Keratinocyte (primary cell): Measurements from ENCODE around the gene HNRNPA1.

ENCODE experiments used
- EZH2 ChIP-seq: IDR thresholded peaks from one replicate; pipeline ENCODE4 v1.6.1; 2012; ENCODE audit warnings: inconsistent platforms, mild to moderate bottlenecking, low read length, moderate library complexity
- TF ChIP-seq, protein P1 (sequence below), 3 experiments: IDR thresholded peaks in 1 of 3; conservative IDR thresholded peaks in 1 of 3; optimal IDR thresholded peaks in 1 of 3; 2 replicates in 2 of 3; 3 replicates in 1 of 3; pipeline versions ENCODE3 to v1.5.1; 2011; ENCODE audit warnings: low read length in 3 of 3, mild to moderate bottlenecking in 3 of 3, moderate library complexity in 2 of 3, control low read depth in 1 of 3, inconsistent platforms in 1 of 3; ENCODE audit not compliant: insufficient read depth in 2 of 3; ENCODE audit errors: extremely low read depth in 1 of 3

- TF ChIP-seq, protein P1, sequence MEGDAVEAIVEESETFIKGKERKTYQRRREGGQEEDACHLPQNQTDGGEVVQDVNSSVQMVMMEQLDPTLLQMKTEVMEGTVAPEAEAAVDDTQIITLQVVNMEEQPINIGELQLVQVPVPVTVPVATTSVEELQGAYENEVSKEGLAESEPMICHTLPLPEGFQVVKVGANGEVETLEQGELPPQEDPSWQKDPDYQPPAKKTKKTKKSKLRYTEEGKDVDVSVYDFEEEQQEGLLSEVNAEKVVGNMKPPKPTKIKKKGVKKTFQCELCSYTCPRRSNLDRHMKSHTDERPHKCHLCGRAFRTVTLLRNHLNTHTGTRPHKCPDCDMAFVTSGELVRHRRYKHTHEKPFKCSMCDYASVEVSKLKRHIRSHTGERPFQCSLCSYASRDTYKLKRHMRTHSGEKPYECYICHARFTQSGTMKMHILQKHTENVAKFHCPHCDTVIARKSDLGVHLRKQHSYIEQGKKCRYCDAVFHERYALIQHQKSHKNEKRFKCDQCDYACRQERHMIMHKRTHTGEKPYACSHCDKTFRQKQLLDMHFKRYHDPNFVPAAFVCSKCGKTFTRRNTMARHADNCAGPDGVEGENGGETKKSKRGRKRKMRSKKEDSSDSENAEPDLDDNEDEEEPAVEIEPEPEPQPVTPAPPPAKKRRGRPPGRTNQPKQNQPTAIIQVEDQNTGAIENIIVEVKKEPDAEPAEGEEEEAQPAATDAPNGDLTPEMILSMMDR (optimal IDR thresholded peaks at IDR 0.05 in 1 of 3, IDR thresholded peaks at IDR 0.05 in 1 of 3, conservative IDR thresholded peaks at IDR 0.05 in 1 of 3; ENCODE audit: extremely low read depth in 1 of 3, insufficient read depth in 2 of 3, low read length in 3 of 3): no peak
- TF ChIP-seq EZH2: no peak
These were observed 8.3 kb upstream of the HNRNPA1 start for GRCh38 chr12:54272214-54272613.
